Measurements from ENCODE around the gene PSMC3.

DNA sequence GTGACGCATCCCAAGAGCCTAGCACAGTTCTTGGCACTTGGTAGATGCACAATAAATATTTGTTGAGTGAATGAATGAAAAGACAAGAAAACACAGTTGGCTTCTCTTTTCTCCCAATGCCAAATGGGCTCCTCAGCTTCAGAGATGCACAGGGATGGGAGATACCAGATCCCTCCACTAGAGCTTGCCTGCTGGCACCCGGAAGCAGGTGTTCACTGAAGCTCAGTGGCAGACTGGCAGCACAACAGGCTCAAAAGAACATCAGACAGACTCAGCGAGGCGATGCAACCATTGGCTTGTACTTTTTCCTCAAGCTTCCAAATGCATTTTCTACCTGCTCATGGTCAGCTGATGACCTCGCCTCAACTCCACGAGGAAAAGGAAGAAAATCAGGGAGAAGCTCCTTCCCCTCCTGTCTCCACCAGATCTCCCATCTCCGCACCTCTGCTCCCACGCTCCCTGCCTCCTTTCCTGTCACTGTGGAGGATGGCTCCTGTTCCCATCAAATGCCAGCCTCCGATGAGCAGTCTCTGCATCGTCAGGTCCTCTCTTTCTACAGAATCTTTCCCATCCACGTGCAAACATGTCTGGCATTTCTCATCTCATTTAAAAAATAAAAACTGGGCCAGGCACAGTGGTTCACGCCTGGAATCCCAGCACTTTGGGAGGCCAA, 16.9 kb upstream of the PSMC3 start:
- TF ChIP-seq, protein P1, sequence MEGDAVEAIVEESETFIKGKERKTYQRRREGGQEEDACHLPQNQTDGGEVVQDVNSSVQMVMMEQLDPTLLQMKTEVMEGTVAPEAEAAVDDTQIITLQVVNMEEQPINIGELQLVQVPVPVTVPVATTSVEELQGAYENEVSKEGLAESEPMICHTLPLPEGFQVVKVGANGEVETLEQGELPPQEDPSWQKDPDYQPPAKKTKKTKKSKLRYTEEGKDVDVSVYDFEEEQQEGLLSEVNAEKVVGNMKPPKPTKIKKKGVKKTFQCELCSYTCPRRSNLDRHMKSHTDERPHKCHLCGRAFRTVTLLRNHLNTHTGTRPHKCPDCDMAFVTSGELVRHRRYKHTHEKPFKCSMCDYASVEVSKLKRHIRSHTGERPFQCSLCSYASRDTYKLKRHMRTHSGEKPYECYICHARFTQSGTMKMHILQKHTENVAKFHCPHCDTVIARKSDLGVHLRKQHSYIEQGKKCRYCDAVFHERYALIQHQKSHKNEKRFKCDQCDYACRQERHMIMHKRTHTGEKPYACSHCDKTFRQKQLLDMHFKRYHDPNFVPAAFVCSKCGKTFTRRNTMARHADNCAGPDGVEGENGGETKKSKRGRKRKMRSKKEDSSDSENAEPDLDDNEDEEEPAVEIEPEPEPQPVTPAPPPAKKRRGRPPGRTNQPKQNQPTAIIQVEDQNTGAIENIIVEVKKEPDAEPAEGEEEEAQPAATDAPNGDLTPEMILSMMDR (IDR thresholded peaks at IDR 0.05) = no peak
- no peak for TF ChIP-seq POLR2A (IDR thresholded peaks at IDR 0.05)

Data from right lobe of liver (tissue), 4 donors.